Lower lobe of right lung (tissue), 2 donors: ENCODE measurements around the gene TANC2. TPM values are rescaled to one million over a fixed set of nuclear protein-coding genes. Genes with fewer than 3 reads are reported as not detected.

Experiments
- ATAC-seq, 2 donors: fragments of 200-7000 bp; cut with Tn5 transposase; one replicate each; pipeline ENCODE4 v1.9.1; 2020 to 2022; ENCODE audit warnings: mild to moderate bottlenecking in 2 of 2, moderate library complexity in 2 of 2
- DNase-seq: peaks from one replicate; pipeline ENCODE4 v3.0.0-alpha.2; 2020
- H3K27ac ChIP-seq: fragments of 200-600 bp; one replicate; pipeline ENCODE4 v1.8.0; 2022
- H3K27me3 ChIP-seq: fragments of 200-600 bp; one replicate; pipeline ENCODE4 v1.8.0; 2022; ENCODE audit warnings: low read depth
- H3K36me3 ChIP-seq: fragments of 200-600 bp; one replicate; pipeline ENCODE4 v1.8.0; 2022; ENCODE audit warnings: mild to moderate bottlenecking
- H3K4me1 ChIP-seq: fragments of 200-600 bp; one replicate; pipeline ENCODE4 v1.8.0; 2022
- H3K4me3 ChIP-seq: fragments of 200-600 bp; one replicate; pipeline ENCODE4 v1.8.0; 2022; ENCODE audit warnings: mild to moderate bottlenecking
- H3K9me3 ChIP-seq: fragments of 200-600 bp; one replicate; pipeline ENCODE4 v1.8.0; 2022
- CTCF ChIP-seq: fragments of 200-600 bp; IDR thresholded peaks from one replicate; pipeline ENCODE4 v1.8.0; 2022; ENCODE audit warnings: antibody characterized with exemption, mild to moderate bottlenecking
- intact Hi-C: fragments of 100-400 bp; cut with DNase I; formaldehyde crosslinking; loops from one replicate; pipeline ENCODE4 v1.11.0; 2022
- total RNA-seq: library from RNA; stranded (reverse); fragmentation: NEBNext Ultra II Directional; extraction: Animal tissue kit (Norgen Biotek cat#: 25700); gene quantifications from one replicate; pipeline ENCODE4 v1.2.1, GENCODE V29; 2021
- donor health status: DM: no; HTN: yes; CAD: no; lungs with severe emphysema.

The TANC2 gene
- total RNA-seq, 1 donor from 2014 or later, result 125 TPM

GRCh38 chr17:62933501-62934385 is 32.3 kb upstream of the TANC2 start:
- Histone ChIP-seq H3K27ac (no peak overlapping the region), H3K36me3 (no peaks in the 10 kb centered on the region), H3K4me3 (no peak overlapping the region), H3K27me3 (no peaks in the 10 kb centered on the region), H3K4me1 (no peaks in the 10 kb centered on the region), H3K9me3 (peaks cover 5% of the 10 kb centered on the region)
- intact Hi-C loops, result no loop called here
- ATAC-seq, result peak; percentile 94 to 95
- peak; percentile 65 for DNase-seq
- TF ChIP-seq CTCF, result no peak

GRCh38 chr17:62935098-62935497 is 30.9 kb upstream of the TANC2 start:
- no peak for DNase-seq
- intact Hi-C loops, result no loop called here
- Histone ChIP-seq H3K4me3 (no peak overlapping the region), H3K36me3 (no peaks in the 10 kb centered on the region), H3K27me3 (no peaks in the 10 kb centered on the region), H3K9me3 (peaks cover 6% of the 10 kb centered on the region), H3K4me1 (no peaks in the 10 kb centered on the region), H3K27ac (no peak overlapping the region)
- TF ChIP-seq CTCF, result no peak
- ATAC-seq, result no peak

GRCh38 chr17:62935523-62935922 is 30.5 kb upstream of the TANC2 start:
- H3K27ac ChIP-seq, result no peak overlapping the region
- H3K9me3 ChIP-seq, result peaks cover 6% of the 10 kb centered on the region
- no peaks in the 10 kb centered on the region for H3K27me3 ChIP-seq
- ATAC-seq, result no peak
- H3K4me3 ChIP-seq, result no peak overlapping the region
- no peak for TF ChIP-seq CTCF
- no peaks in the 10 kb centered on the region for H3K36me3 ChIP-seq
- no peak for DNase-seq
- no peaks in the 10 kb centered on the region for H3K4me1 ChIP-seq
- intact Hi-C loops, result no loop called here

- peaks cover 15% of the 10 kb centered on the region for H3K9me3 ChIP-seq
- no peak for DNase-seq
- no peak overlapping the region for H3K4me3 ChIP-seq
- H3K4me1 ChIP-seq, result no peaks in the 10 kb centered on the region
- no peak for TF ChIP-seq CTCF
- H3K27me3 ChIP-seq, result no peaks in the 10 kb centered on the region
- H3K36me3 ChIP-seq, result no peaks in the 10 kb centered on the region
- no peak for ATAC-seq
- intact Hi-C loops, result no loop called here
- H3K27ac ChIP-seq, result no peak overlapping the region
Measured at GRCh38 chr17:62937606-62938005, 28.4 kb upstream of the TANC2 start.

- peaks cover 15% of the 10 kb centered on the region for H3K9me3 ChIP-seq
- intact Hi-C loops, result no loop called here
- no peak overlapping the region for H3K27ac ChIP-seq
- no peak for DNase-seq
- ATAC-seq, result no peak
- no peaks in the 10 kb centered on the region for H3K4me1 ChIP-seq
- H3K36me3 ChIP-seq, result no peaks in the 10 kb centered on the region
- no peak for TF ChIP-seq CTCF
- H3K4me3 ChIP-seq, result no peak overlapping the region
- H3K27me3 ChIP-seq, result no peaks in the 10 kb centered on the region
Measured at GRCh38 chr17:62941358-62941991, 24.6 kb upstream of the TANC2 start.
